ENCODE measurements around the gene PRKCE.

Gene PRKCE

GRCh38 chr2:45748239-45748638, 96.8 kb downstream of the PRKCE start:
- TF ChIP-seq JUND (IDR thresholded peaks at IDR 0.05; ENCODE audit: low read depth) = no peak
- DNase-seq (ENCODE audit: low read depth in 1 of 2, low spot score in 1 of 2) = no peak
- in situ Hi-C loops (cut with HindIII; ENCODE audit: low pct_unique_long_range_greater_than_20kb, low sequenced_read_pairs) = no loop called here

GRCh38 chr2:45750001-45750400, 98.5 kb downstream of the PRKCE start:
- DNase-seq (ENCODE audit: low read depth in 1 of 2, low spot score in 1 of 2) = no peak
- no peak for TF ChIP-seq JUND (IDR thresholded peaks at IDR 0.05; ENCODE audit: low read depth)
- in situ Hi-C loops (cut with HindIII; ENCODE audit: low pct_unique_long_range_greater_than_20kb, low sequenced_read_pairs) = no loop called here

DNA sequence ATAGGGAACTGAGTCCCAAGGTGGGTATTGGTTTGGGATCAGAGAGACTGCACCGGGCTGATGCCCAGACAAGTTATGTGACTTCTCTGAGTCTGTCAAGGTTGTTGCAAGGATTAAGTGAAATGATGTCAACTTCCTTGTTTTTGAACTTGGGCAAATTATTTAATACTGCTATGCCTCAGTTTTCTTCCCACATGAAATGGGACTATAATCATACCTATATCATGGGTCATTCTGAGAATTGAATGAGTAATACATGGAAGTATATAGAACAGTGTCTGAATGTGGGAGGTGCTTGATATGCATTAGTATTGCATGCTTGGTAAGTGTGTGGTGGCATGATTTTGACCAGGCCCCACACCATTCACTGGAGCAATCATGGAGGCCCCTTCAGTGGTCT, 99.0 kb downstream of the PRKCE start:
- TF ChIP-seq JUND (IDR thresholded peaks at IDR 0.05; ENCODE audit: low read depth) = no peak
- in situ Hi-C loops (cut with HindIII; ENCODE audit: low pct_unique_long_range_greater_than_20kb, low sequenced_read_pairs) = no loop called here
- DNase-seq (ENCODE audit: low read depth in 1 of 2, low spot score in 1 of 2) = no peak

DNA sequence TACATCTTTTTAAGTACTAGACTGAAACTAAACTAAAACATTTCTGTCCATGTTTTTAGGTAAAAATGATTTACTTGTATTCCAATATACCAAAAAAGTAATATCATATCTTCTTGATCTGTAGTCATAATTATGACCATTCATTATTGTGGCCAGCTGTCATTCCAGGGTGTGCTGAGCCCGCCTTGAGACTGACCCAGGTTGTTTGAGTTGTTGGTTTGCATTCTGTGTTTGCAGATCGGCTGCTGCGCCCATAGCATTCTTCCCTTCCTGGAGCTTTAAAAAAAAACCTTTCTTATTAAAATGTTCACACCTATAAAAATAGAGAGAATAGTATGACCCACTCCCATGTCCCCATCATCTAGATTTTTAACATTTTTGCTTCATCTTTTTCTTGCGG, 101.9 kb downstream of the PRKCE start:
- TF ChIP-seq JUND (IDR thresholded peaks at IDR 0.05; ENCODE audit: low read depth) = no peak
- in situ Hi-C loops (cut with HindIII; ENCODE audit: low pct_unique_long_range_greater_than_20kb, low sequenced_read_pairs) = no loop called here
- DNase-seq (ENCODE audit: low read depth in 1 of 2, low spot score in 1 of 2) = peak; percentile 9 to 75

GRCh38 chr2:45754131-45755010, 102.9 kb downstream of the PRKCE start:
- in situ Hi-C loops (cut with HindIII; ENCODE audit: low pct_unique_long_range_greater_than_20kb, low sequenced_read_pairs) = no loop called here
- peak in 1 of 2 experiments; percentile 24 for DNase-seq (ENCODE audit: low read depth in 1 of 2, low spot score in 1 of 2)
- TF ChIP-seq JUND (IDR thresholded peaks at IDR 0.05; ENCODE audit: low read depth) = no peak

- in situ Hi-C loops (cut with HindIII; ENCODE audit: low pct_unique_long_range_greater_than_20kb, low sequenced_read_pairs) = no loop called here
- peak in 1 of 2 experiments; percentile 16 for DNase-seq (ENCODE audit: low read depth in 1 of 2, low spot score in 1 of 2)
- TF ChIP-seq JUND (IDR thresholded peaks at IDR 0.05; ENCODE audit: low read depth) = no peak
Observed at GRCh38 chr2:45755585-45756335, 104.3 kb downstream of the PRKCE start.

DNA sequence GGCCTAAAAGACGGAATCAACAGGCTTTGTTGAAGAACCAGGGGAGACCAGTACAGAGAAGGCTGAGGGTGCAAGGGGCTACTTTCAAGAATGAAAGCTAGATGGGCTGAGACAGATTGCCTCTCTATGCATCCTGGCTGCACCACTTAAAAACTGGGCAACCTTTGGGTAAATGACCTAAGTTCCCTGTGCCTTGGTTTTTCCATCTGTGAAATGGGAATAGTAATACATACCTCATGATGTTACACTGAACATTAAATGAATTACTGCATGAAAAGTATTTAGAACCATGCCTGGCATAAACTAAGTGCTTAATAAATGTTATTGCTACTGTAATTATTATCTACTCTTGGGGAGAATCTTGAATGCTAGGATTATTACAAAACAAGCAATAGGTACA, 106.5 kb downstream of the PRKCE start:
- no peak for DNase-seq (ENCODE audit: low read depth in 1 of 2, low spot score in 1 of 2)
- in situ Hi-C loops (cut with HindIII; ENCODE audit: low pct_unique_long_range_greater_than_20kb, low sequenced_read_pairs) = no loop called here
- TF ChIP-seq JUND (IDR thresholded peaks at IDR 0.05; ENCODE audit: low read depth) = no peak

DNA sequence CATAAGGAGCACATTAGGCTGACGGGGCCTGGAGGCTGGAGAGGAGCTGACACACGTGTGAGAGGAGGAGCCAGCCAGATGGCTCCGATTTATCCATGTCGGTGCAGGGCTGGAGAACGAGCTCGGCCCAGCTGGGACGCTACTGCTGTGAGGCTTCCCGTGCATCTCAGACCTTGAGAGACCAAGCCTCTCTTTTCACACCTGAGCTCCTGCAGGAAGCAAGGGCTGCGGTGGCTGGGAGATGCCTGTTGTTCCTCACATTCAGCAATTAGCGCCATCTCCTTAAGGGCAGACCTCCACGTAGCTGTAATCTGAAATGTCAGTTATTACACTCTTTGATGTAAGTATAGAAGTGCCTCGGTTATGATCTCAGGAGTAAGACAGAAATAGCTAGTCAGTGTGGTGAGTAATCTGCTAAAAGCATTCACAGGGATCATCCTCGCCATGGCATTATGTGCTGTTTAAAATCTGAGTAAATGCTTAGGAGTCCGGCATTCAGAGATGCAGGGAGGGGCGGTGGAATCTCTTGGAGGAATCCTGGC, 107.9 kb downstream of the PRKCE start:
- in situ Hi-C loops (cut with HindIII; ENCODE audit: low pct_unique_long_range_greater_than_20kb, low sequenced_read_pairs) = no loop called here
- DNase-seq (ENCODE audit: low read depth in 1 of 2, low spot score in 1 of 2) = no peak

DNA sequence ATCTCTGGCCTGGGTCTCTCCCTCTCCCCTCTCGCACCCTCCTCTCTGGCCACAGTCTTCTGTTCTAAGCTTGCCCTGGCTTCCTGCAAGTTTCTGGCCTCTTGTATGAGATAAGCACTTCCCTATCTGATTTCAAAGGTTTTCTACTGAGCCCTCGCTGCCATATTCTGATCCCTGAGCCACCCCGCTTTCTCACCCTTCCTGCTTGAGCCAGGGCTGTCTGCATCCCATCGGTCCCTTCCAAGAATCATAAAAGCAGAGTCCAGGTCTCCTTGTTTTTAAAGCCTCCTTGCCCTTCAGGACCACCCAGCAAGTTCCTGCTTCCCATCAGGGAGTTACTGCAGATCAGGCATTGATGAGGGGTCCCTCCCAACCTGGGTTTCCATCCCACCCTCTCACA, 110.2 kb downstream of the PRKCE start:
- in situ Hi-C loops (cut with HindIII; ENCODE audit: low pct_unique_long_range_greater_than_20kb, low sequenced_read_pairs) = no loop called here
- DNase-seq (ENCODE audit: low read depth in 1 of 2, low spot score in 1 of 2) = no peak
- no peak for TF ChIP-seq JUND (IDR thresholded peaks at IDR 0.05; ENCODE audit: low read depth)

More for the DNA sequence above, 107.9 kb downstream of the PRKCE start:
- TF ChIP-seq JUND (IDR thresholded peaks at IDR 0.05; ENCODE audit: low read depth) = no peak

GRCh38 chr2:45763255-45763654, 111.8 kb downstream of the PRKCE start:
- no peak for TF ChIP-seq JUND (IDR thresholded peaks at IDR 0.05; ENCODE audit: low read depth)
- in situ Hi-C loops (cut with HindIII; ENCODE audit: low pct_unique_long_range_greater_than_20kb, low sequenced_read_pairs) = no loop called here

GRCh38 chr2:45763797-45764196, 112.3 kb downstream of the PRKCE start:
- no peak for TF ChIP-seq JUND (IDR thresholded peaks at IDR 0.05; ENCODE audit: low read depth)
- DNase-seq (ENCODE audit: low read depth in 1 of 2, low spot score in 1 of 2) = no peak
- in situ Hi-C loops (cut with HindIII; ENCODE audit: low pct_unique_long_range_greater_than_20kb, low sequenced_read_pairs) = no loop called here

More at GRCh38 chr2:45763255-45763654, 111.8 kb downstream of the PRKCE start:
- no peak for DNase-seq (ENCODE audit: low read depth in 1 of 2, low spot score in 1 of 2)

GRCh38 chr2:45765007-45765727, 113.7 kb downstream of the PRKCE start:
- no peak for DNase-seq (ENCODE audit: low read depth in 1 of 2, low spot score in 1 of 2)
- TF ChIP-seq JUND (IDR thresholded peaks at IDR 0.05; ENCODE audit: low read depth) = no peak
- in situ Hi-C loops (cut with HindIII; ENCODE audit: low pct_unique_long_range_greater_than_20kb, low sequenced_read_pairs) = no loop called here
